NK-92 treated with Interleukin-12 subunit alpha and Interleukin-12 subunit beta, amount 100 ng/mL, for 24 hours (cell line): ENCODE data around the gene PRODH.
"Not testable (repeated sequence)": the region's sequence is repeated elsewhere in the genome, so short reads cannot be mapped to it uniquely, and the experiment has no call there.

ENCODE experiments used
- DNase-seq: peaks from one replicate; lab custom pipeline; 2025; lab: John Stamatoyannopoulos, UW

PRODH gene

DNA sequence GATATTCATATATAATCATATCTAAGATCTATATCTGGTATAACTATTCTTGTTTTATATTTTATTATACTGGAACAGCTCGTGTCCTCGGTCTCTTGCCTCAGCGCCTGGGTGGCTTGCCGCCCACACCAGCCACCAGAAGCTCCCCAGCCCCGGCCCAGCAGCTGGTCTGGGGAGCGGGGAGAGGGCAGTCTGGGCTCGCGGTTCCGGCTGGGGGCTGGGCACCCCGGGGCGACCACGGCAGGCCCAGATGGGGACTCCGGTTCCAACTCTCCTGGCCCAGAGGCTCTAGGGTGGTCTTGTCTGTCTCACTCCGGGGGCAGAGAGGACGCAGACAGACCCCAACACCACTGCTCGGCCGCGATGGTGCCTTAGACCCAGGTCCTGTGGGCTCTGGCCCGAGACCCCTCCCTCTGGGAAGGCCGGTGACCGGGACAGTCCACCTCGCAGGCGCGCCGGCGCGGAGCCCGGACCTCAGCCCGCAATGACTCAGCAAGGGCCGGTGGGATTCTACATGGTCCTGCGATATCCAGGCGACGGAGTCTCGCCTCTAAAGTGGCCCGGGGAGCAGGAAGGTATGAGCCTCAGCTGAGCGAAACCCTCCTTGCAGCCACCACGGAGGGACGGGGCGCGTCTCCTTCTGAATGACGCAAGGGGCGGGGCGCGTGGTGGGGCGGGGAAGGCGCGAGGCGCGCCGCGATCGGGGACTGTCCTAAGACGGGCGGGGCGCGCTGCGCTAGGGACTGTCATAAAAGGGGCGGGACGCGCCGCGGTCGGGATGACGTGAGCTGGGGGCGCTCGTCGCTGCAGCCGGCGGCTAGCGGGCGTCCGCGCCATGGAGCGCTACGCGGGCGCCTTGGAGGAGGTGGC lies 30.3 kb downstream of the PRODH start, which contains the start of gene DGCR6:
DGCR6 (plus strand) TSS at position 781 of the 870 bp plus-strand sequence; CDS start at position 836, 55 bp downstream.
- DNase-seq = no peak

DNA sequence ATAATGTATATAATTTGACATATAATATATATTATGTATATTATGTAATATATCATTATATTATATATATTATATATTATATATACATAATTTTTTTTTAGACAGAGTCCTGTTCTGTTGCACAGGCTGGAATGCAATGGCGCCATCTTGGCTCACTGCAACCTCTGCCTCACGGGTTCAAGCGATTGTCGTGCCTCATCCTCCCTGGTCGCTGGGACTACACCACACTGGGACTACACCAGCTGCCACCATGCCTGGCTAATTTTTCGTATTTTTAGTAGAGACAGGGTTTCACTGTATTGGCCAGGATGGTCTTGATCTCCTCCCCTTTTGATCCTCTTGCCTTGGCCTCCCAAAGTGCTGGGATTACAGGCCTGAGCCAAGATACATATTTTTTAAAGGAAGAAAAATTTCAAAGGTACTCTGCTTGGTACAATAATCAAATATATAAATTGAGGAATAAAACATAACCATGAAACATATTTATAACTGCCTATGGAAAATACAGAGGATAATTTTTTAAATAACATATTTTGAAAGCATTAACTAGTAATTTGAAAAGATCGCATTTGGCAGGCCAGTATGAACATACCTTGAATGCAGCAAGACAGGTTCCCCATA lies 39.9 kb downstream of the PRODH start:
- not testable (repeated sequence) for DNase-seq

DNA sequence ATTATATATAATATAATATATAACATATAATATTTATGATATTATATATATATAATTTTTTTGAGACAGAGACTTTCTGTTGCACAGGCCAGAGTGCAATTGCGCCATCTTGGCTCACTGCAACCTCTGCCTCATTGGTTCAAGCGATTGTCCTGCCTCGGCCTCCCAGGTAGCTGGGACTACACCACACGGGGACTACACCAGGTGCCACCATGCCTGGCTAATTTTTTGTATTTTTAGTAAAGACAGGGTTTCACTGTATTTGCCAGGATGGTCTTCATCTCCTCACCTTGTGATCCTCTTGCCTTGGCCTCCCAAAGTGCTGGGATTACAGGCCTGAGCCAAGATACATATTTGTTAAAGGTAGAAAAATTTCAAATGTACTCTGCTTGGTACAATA lies 42.3 kb downstream of the PRODH start:
- not testable (repeated sequence) for DNase-seq

DNA sequence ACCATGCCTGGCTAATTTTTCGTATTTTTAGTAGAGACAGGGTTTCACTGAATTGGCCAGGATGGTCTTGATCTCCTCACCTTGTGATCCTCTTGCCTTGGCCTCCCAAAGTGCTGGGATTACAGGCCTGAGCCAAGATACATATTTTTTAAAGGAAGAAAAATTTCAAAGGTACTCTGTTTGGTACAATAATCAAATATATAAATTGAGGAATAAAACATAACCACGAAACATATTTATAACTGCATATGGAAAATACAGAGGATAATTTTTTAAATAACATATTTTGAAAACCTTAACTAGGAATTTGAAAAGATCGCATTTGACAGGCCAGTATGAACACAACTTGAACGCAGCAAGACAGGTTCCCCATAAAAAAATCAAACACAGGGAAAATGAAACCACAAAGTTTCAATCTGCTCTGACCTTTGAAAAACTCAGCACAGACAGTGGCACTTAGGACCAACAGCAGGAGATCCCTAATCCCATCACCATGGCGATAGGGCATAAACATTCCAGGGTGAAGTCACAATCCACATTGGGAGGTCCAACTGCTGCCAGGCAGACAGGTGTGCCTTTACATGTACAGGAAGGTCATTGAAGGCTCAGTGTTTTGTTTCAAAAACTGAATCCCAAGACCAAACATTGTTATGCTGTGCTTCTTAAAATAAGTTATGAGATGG lies 45.4 kb downstream of the PRODH start:
- DNase-seq = not testable (repeated sequence)

DNA sequence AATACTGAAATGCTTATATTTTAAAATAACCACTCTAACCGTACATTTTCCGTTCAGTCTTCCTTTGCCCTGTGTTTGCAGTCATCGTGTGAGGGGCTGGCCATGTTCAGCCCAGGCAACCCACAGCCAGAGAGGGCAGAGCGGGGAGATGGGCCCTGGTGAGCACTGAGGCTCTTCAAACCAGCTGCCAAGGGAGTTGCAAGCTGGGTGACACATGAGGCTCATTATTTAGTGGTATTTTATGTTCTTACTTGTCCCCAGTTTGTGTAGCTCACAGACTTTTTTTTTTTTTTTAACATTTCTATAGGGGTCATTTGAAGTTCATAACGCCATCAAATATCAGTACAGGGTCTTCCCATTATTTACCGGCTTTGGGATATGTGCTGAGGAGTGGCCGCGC lies 48.0 kb downstream of the PRODH start:
- DNase-seq = no peak

DNA sequence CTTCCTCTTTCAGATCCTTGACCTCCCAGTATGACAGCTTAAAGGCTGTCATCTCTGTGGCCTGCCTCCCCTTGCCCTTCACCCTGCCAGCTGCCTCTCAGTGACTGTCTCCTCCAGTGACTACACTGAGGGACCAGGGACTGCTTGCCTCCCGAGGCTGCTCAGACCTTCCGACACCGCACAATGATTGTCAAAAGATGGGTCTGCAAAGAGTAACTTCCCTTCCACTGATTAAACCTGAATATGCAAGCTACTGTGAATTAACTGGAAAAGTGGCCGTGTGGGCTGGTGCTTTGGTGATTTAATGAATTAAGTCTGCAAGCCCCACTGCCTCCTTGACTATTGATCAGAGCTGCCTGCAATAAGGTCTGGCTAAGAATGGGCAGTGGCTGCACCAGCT lies 51.6 kb downstream of the PRODH start:
- DNase-seq = not testable (repeated sequence)

DNA sequence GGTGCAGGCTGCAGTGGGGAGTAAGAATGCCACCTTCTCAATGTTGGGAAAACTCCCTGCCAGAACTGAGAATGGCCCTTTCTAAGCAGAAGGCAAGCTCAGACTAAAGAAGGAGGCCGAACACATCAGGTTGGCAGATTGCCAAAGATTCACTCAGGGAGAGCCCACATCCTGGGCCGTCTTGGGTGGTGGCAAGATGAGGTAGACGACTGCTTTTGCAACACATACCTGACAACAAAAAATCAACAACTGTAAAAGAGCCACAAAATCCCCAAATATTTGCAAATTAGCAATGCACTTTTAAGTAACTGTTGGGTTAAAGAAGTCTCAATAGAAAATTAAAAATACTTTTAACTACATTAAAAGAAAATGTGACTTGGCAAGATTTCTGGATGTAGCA lies 54.8 kb downstream of the PRODH start:
- not testable (repeated sequence) for DNase-seq
